HG03066 (cell line): ENCODE measurements around the gene PTPRN2.

Experiments used
- ATAC-seq: cut with Tn5 transposase; IDR thresholded peaks from one replicate; pipeline ENCODE4 v1.9.1; 2021; ENCODE audit warnings: low read depth; ENCODE audit not compliant: unreplicated experiment

Gene PTPRN2

GRCh38 chr7:158004123-158004490, 583.5 kb downstream of the PTPRN2 start:
- no peak for ATAC-seq

DNA sequence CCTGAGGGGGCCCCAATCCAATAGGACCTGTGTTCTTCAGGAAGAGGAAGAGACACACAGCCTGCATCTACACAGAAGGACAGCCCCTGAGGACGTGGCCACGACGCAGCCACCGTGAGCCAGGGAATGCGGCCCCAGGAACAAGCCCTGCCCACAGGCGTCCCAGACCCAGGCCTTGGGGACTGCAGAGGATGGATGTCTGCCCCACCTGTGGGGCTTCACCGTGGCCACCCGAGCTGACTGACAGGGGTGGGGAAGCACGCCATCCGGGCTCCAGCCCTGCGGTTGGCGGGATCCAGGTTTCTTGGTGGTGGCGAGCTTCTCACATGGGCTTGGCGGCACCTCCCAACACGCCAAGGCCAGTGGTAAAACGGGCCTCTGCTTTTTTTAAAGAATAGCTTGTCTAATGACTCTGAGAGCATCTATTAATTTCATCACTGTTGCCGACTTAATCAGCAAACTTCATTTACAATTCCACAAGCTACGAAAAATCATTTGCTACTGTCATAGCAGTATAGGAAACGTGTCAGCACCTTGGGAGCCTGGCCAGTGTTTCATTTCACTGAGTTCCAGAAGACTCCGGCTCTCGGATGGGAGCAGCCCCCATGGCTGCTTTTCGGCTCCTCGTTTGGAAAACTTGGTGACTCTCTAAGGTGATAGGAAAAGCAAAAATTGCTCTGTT, 584.0 kb downstream of the PTPRN2 start:
- ATAC-seq: no peak

- no peak for ATAC-seq
Observed at GRCh38 chr7:158002486-158003080, 585.0 kb downstream of the PTPRN2 start.

DNA sequence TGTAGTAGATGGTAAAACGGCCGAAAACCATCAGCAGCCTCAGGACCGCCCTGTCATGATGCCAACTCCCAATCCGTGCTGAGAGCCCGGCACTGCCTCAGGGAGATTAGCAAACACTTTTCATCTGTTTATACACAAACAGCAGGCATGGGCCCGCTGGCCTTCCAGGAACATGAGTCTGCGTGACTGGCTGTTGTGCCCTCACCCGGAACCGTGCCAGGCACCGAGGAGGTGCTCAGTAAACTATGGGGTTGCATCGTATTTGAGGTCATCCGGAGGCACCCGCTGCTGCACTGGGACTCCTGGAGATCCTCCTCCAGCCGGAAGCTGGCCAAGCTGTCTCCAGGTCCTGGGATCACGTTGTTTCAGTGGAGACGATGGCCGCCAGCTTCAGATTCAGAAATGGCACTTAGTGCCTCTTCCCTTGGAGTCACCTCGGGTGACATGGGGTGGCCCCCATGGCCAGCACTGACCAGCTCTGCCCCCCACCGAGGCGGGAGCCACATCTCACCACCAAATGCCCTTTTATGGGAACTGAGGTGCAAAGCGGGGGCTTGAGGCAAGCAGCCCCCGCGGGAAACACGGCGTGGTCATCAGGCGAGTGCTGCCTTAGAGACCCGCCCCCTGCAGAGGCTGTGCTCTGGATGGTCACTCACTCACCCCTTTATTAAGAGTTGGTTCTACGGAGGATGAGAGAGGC, 585.9 kb downstream of the PTPRN2 start:
- ATAC-seq: no peak

DNA sequence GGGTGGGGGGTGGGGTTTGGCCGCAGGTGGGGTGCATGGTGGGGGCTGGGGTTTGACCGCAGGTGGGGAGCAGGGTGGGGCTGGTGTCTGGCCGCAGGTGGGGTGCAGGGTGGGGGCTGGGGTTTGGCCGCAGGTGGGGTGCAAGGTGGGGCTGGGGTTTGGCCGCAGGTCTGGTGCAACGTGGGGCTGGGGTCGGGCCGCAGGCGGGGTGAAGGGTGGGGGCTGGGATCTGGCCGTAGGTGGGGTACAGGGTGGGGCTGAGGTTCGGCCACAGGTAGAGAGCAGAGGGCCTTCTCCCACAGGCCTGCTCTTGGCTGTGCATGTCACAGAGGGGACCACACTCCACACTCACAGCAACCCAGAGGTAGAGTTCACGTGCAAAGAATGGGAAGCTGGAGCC, 586.6 kb downstream of the PTPRN2 start:
- ATAC-seq: no peak

DNA sequence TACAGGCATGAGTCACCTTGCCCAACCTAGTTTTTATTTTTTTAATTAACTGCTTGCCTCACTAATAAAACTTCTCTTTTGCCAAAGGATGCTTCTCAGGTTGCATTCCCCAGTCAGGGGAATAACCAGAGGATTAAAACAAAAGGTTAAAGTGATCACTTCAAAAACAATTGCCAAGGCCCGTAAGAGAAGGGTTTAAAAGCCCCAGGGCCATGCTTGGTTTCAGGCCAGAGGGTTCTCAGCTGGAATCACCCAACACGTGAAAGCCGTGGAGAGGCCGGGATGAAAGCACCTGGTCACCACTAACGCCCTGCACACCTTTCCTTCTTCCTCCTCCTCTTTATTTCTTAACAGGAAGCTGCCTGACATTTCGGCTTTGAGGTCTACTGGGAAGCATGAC, 587.5 kb downstream of the PTPRN2 start:
- no peak for ATAC-seq

GRCh38 chr7:157998884-157999552, 588.6 kb downstream of the PTPRN2 start:
- no peak for ATAC-seq

DNA sequence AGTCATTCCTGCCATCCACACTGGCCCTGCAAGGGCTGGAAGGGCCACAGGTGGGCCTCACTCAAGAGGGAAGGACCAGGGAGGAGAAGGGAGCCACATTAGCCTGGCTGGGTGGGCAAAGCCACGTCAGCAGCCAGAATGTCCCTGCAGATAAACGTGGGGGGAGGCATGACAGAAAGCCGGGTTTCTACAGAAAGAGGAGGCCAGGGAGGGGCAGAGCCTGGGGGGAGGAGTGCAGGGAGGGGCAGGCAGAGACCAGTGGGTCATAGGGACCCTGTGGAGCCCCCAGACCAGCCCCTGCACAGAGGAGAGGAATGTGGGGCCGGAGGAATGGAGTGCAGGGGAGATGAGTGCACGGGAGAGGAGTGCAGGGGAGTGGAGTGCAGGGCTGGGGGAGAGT, 590.2 kb downstream of the PTPRN2 start:
- ATAC-seq: no peak

GRCh38 chr7:157997080-157997440, 590.6 kb downstream of the PTPRN2 start:
- ATAC-seq: no peak

GRCh38 chr7:157996359-157997079, 591.1 kb downstream of the PTPRN2 start:
- no peak for ATAC-seq

- ATAC-seq: no peak
Observed at GRCh38 chr7:157995815-157996214, 591.8 kb downstream of the PTPRN2 start.

DNA sequence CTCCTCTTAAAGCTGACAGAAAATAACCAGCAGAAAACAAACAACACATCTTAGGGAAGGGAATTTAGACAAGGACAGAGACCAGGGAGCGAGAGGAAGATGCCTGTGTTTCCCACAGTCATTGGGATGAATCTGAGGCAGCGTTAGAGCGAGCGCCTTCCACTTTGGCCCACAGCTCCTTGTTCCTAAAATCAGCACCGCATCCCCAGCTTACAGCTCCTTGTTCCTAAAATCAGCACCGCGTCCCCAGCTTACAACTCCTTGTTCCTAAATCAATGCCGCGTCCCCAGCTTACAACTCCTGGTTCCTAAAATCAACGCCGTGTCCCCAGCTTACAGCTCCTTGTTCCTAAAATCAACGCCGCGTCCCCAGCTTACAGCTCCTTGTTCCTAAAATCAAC, 593.3 kb downstream of the PTPRN2 start:
- no peak for ATAC-seq

DNA sequence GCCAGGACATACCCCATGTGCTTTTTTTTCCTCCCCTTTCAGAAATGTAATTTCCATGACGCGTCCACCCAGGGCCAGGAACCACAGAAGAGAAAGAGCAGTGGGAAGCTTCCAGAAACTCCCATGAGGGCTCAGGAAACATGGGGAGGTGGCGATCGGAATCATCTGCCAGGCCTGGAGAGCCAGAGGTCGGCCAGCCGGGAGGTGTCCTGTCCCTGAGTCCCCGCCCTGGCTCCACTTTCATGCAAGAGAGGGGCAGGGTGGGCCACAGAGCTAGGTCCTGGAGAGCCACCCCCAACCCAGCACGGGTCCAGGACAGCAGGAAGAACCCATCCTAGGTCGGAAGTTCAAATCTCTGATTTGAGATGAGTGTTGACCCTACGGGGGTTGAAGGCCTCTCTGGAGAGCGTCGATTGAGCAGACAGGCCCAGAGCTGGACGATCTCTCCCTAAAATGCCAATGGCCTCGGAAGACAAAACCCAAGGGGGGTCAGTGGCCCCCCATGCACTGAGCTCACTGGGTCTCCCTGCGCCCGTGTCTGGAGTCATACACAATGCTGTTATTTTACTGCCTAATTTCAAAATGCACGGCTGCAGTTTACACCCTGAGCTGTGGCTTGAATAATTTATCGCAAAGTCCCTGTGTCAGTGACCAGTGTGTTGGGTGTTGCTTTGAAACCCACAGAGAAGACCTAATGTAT, 594.1 kb downstream of the PTPRN2 start:
- no peak for ATAC-seq

DNA sequence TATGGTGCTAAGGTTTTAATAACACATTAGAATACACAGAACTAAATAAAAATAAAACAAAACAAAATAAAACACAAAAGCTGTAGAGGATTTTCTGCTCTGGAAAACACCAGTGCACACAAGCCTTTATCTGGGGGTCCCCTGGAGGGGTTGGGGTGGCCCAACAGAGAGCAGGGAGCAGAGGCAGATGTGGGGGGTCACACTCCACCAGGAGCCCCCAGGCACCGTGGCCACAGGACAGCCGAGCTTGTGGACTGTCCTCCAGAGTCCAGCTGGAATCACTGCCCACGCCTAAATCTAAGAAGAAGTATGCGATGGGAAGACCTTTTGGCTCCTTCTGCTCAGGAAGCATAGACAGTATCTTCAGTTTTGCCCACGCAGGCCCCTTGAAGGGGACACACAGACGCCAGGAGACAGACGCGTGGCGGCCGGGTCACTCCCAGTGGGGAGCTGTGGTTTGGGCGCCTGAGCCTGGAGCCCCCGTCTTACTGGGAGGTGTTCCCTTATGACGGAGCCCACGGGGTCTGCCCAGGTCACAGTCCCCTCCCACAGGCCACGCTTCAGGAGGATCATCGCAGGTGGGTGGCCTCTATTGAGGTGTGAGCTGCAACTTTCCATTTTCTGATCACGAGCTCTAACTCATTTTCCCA, 595.0 kb downstream of the PTPRN2 start:
- ATAC-seq: no peak

DNA sequence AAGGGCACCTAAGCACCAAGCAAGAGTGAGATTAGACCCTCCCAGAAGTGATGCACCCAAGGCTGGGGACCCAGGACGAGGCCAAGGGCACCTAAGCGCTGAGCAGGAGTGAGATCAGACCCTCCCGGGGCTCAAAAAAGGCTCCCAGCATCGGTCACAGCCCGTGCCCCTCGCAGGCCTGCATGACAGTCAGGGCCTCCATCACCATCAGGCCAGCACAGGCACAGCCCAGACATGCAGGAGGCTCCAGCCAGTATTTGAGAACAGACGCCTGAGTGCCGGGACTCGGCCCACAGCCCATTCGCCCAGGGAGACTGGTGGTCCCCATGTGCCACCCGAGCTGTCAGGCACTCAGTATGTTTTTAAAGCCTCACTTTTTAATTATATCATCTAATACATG, 595.9 kb downstream of the PTPRN2 start:
- no peak for ATAC-seq

DNA sequence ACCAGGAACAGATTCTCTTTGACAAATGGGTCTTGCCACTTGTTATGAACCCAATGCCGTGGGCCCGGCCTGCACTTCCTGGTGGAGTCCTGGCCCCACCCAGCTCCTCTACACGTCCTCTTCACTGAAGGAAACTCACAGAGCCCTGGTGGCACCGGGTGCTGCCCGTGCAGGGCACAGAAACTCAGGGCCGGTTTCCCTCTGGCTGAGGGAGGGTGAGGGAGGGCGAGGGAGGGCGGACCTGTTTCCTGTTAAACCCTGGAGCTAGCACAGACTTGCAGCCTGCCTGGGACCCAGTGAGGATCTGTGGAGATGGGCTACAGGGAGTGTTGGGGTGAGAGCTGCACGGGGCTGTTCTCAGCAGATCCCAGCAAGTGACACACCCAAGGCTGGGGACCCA, 596.3 kb downstream of the PTPRN2 start:
- no peak for ATAC-seq

- no peak for ATAC-seq
Observed at GRCh38 chr7:157990881-157991250, 596.8 kb downstream of the PTPRN2 start.

DNA sequence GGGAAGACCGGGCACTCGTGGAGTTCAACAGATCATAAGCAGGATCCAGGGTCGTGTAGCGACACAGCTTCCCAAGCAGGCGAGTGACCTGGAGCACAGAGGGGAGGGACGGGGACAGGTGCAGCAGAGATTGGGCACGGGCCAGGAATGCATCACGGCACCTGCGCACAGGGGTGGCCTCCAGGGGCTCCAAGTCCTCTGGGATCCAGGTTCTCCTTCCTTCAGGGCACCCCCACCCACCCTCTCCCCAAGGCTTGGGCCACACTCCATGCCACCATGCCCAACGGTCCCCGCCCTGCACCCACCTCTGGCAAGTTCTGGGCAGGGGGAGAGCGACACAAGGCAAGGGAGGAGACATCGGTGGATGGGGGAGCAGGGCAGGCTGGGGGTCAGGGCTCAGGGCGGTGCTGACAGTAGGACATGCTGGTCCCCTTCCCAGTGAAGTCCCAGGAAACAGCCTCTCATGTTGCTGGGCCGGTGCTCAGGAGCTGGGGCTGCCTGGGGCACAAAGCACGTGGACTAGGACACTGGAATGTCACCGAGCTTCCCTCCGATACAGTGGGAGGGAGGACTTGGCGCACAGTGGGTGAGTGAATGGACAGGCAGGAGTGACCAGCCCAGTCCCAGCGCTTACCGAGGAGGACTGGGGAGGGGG, 597.3 kb downstream of the PTPRN2 start:
- no peak for ATAC-seq

- ATAC-seq: no peak
Observed at GRCh38 chr7:157989589-157989988, 598.0 kb downstream of the PTPRN2 start.
